Activated CD8-positive, alpha-beta memory T cell treated with anti-CD3 and anti-CD28 coated beads for 4 hours (primary cell): ENCODE data around the gene TPSD1.
"Not testable (repeated sequence)": the region's sequence is repeated elsewhere in the genome, so short reads cannot be mapped to it uniquely, and the experiment has no call there.

Experiments used
- DNase-seq, 2 donors: peaks; one replicate each; pipeline ENCODE4 v3.0.0-alpha.2; 2020; ENCODE audit warnings: low read depth in 2 of 2

The TPSD1 gene

DNA sequence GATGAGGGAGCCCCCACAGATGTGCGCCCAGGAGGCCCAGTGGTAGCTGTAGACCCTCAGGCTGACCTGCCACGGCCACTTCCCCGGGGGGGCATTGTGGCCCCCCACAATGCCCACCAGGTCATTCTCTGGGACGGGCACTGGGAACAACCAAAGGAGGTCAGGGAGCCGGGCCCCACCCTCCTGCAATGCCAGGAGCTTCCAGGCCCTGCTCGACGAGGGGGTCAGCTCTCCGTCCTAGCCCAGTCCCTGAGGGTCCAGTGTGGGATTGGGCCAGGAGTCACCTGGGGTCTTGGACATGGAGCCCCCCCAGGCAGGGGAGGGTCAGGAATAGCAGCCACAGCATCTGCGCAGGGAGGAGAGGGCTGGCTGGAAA is 7.0 kb downstream of the TPSD1 start:
- DNase-seq, result no peak

GRCh38 chr16:1263591-1264344 is 7.9 kb downstream of the TPSD1 start:
- no peak for DNase-seq

DNA sequence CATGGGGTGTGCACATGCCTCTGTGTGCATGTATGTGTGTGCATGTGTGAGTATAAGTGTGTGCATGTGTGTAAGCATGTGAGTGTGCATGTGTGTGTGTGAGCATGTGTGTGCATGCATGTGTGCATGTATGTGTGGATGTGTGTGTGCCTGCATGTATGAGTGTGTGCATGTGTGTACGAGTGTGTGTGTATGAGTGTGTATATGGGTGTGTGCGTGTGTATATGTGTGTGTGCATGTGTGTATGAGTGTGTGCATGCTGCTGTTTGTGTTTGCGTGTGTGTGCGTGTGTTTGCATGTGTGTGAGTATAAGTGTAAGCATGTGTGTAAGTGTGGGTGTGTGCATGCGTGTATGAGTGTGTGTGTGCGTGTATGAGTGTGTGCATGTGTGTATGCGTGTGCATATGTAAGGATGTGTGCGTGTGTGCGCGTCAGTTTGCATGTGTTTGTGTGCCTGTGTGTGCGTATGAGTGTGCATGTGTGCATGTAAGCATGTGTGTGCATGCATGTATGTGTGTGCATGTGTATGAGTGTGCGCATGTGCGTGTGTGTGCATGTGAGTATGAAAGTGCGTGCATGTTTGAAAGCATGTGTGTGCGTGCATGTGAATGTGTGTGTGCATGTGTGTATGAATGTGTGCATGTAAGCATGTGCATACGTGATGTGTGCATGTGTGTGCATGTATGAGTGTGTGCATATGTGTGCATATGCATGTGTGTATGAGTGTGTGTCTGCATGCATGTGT is 8.6 kb downstream of the TPSD1 start:
- no peak for DNase-seq

- no peak for DNase-seq
Measured at GRCh38 chr16:1265090-1265630, 9.3 kb downstream of the TPSD1 start.

DNA sequence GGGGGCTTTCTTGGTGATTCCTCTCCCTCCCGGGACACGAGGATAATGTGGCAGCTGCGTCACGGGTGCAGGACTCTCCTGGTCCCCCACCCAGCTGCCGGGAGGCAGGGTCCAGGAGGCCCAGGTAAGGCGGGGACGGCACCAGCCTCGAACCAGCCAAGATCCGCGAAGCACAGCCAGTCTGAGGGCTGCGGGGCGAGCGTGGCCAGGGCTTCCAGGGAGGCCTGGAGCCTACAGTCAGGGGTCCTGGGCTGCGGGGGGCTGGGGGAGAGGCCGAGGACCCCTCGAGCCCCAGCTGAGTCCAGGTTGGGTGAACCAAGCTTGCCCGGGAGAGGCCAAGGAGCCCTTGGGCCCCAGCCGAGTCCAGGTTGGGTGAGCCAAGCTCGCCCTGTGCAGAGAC is 10.0 kb downstream of the TPSD1 start:
- no peak for DNase-seq

- not testable (repeated sequence) for DNase-seq
Measured at GRCh38 chr16:1269418-1269817, 13.5 kb downstream of the TPSD1 start.

- DNase-seq, result no peak
Measured at GRCh38 chr16:1271380-1271723, 15.5 kb downstream of the TPSD1 start.

GRCh38 chr16:1271724-1272413 is 16.0 kb downstream of the TPSD1 start:
- not testable (repeated sequence) for DNase-seq

- DNase-seq, result no peak
Measured at GRCh38 chr16:1272453-1273198, 16.8 kb downstream of the TPSD1 start.

DNA sequence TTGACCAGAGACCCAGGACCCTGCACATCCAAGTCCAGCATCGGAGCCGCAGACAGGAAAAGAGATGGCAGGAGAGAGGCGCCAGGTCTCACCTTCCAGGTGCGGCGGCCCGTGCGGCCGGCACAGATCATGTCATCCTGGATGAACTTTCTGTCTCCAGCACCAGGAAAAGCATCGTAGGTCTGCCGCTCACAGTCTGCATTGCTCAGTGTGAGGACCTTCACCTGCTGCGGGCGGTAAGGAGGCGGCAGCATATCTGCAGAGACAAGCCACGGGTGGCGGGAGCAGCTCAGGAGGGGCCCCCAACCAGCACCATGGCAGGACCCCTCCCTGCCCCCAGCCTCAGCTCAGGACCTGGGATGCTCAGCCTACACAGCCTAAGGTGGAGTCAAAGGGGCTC is 17.9 kb downstream of the TPSD1 start:
- no peak for DNase-seq

DNA sequence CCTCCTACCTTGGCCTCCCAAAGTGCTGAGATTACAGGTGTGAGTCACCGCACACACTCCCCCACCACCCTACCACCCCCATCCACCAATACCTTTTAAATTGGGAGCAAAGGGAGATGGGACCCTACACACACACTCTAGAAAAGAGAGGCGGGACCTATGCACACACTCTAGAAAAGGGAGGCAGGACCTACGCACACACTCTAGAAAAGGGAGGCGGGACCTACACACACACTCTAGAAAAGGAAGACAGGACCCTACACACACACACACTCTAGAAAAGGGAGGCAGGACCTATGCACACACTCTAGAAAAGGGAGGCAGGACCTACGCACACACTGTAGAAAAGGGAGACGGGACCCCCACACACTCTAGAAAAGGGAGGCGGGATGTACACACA is 18.9 kb downstream of the TPSD1 start:
- no peak for DNase-seq

DNA sequence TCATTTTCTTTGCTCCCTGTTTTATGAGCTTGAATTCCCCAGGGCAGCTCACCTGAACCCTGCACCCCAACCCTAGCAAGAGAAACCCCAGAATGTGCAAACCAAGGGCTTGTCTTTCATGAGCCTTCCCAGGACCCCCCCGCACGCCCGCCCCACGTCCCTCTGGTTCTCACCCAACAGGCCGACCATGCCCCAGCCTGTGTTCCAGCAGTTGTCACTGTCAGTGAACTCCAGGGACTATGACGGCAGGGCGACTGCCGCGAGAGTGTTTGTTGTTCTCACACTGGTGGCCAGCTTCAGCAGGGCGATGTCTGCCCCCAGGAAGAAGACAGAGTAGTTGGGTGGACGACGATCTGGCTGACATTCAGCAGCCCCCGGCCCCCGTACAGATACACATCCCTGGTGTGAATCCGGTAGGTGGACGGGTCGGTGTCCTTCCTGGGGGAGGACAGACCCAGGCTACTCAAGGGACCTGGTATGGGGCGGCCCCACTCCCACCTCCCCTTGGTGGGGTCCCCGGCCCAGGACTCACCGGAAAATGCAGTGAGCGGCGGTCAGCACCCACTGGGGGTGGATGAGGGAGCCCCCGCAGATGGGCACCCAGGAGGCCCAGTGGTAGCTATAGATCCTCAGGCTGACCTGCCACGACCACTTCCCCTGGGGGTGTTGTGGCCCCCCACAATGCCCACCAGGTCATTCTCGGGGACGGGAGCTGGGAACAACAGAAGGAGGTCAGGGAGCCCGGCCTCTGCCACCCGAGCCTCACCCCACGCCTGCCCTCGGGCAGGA is 20.1 kb downstream of the TPSD1 start:
- no peak for DNase-seq

- DNase-seq, result no peak
Measured at GRCh38 chr16:1276580-1276878, 20.7 kb downstream of the TPSD1 start.

DNA sequence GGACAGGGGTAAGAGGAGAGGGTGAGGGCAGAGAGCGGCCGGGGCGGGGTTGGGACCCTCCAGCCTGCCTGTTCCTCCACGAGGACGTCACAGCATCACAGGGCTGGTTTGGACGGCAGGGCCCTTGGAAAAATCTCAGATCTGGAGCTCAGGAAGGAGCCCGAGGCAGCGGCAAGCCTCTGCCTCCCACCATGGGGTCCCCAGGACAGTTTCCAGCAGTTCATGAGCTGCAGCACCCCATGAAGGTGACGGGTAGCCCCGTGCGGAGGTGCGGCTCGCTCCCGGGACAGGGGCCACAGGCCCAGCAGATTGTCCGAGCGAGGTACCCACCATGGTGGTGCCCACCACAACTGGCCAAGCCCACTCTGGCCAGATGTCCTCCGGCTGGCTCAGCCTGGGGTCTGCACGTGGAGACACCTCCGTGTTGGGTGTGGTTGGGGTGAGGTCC is 21.3 kb downstream of the TPSD1 start:
- DNase-seq, result no peak

- DNase-seq, result no peak
Measured at GRCh38 chr16:1277617-1278282, 21.9 kb downstream of the TPSD1 start.

DNA sequence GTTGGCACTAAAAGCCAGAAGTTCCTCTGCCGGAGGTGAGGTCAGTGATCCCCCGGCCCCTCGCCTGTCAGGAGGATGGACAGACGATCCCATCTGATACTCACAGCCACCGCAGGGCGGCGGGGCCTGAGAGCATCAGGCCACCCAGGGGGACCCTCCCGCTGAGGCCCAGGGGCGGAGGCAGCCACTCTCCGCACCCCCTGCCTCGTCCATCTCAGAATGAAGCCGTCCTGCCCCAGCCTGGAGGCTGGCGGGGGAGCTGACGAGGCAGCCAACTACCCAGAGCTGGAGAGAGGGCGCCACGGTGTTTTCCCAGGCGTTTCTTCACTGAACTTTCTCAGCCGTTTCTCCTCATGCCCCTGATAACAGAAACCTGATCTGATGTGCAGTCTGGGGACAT is 22.6 kb downstream of the TPSD1 start:
- no peak for DNase-seq

- no peak for DNase-seq
Measured at GRCh38 chr16:1279081-1279944, 23.4 kb downstream of the TPSD1 start.

DNA sequence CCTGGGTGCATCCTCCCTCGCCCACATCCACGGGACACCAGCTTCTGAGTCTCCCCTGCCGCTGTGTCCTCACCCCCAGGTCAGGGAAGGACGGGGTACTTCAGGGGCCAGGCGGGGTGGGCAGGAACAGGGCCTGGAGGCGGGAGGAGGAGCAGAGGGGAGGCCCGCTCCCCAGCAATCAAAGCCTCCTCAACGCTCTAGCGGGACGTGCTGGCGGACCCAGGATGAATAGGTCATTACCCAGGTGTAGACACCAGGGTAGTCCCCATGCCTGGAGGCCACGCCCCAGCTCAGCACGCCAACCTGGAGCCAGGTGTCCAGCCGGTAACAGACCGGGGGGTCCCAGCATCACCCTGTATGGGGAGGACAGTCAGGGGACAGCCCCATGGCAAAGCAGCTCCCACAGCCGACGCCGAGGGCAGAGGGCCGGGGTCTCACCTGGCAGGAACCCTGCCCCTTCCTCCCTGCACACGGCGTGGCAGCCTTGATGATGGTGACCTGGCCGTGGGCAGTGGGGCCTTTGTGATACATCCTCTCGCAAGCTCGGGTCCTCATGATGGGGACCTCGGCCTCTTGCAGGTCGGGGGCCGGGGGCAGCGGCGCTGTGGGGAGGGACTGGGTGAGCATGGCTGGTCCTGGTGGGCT is 24.2 kb downstream of the TPSD1 start:
- no peak for DNase-seq

- DNase-seq, result no peak
Measured at GRCh38 chr16:1280783-1281182, 24.9 kb downstream of the TPSD1 start.
